ENCODE results near the gene RBMS1. TPM values are rescaled to one million over a fixed set of nuclear protein-coding genes. Genes with fewer than 3 reads are reported as not detected.
A peak's percentile ranks its signal among the peaks of the same experiment; 100 is the strongest.

RBMS1 gene
- total and polyA plus RNA-seq, 2 of the 4 experiments (the other 2 are of a cell fraction) = 43.5 to 64.9 TPM

- TF ChIP-seq ELK1 (IDR thresholded peaks at IDR 0.05; ENCODE audit: borderline replicate concordance, low read depth, low read length) (no peak), CEBPB (IDR thresholded peaks at IDR 0.05; ENCODE audit: low read depth, low read length) (no peak), POLR2A (IDR thresholded peaks at IDR 0.05; ENCODE audit: low read depth, low read length) (no peak)
- TF ChIP-seq, protein P1, sequence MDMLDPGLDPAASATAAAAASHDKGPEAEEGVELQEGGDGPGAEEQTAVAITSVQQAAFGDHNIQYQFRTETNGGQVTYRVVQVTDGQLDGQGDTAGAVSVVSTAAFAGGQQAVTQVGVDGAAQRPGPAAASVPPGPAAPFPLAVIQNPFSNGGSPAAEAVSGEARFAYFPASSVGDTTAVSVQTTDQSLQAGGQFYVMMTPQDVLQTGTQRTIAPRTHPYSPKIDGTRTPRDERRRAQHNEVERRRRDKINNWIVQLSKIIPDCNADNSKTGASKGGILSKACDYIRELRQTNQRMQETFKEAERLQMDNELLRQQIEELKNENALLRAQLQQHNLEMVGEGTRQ (IDR thresholded peaks at IDR 0.05; ENCODE audit: low read depth, low read length) = peak; percentile 96
Observed at GRCh38 chr2:160269803-160270570, 223.6 kb downstream of the RBMS1 start (continued).

Measured in IMR-90 (cell line).